Hypothalamus (tissue), 51 donors: ENCODE measurements around the gene CLCNKB.

ENCODE experiments used
- DNase-seq, 51 donors: peaks; one replicate each; lab custom pipeline; 2025; lab: John Stamatoyannopoulos, UW

Gene CLCNKB

DNA sequence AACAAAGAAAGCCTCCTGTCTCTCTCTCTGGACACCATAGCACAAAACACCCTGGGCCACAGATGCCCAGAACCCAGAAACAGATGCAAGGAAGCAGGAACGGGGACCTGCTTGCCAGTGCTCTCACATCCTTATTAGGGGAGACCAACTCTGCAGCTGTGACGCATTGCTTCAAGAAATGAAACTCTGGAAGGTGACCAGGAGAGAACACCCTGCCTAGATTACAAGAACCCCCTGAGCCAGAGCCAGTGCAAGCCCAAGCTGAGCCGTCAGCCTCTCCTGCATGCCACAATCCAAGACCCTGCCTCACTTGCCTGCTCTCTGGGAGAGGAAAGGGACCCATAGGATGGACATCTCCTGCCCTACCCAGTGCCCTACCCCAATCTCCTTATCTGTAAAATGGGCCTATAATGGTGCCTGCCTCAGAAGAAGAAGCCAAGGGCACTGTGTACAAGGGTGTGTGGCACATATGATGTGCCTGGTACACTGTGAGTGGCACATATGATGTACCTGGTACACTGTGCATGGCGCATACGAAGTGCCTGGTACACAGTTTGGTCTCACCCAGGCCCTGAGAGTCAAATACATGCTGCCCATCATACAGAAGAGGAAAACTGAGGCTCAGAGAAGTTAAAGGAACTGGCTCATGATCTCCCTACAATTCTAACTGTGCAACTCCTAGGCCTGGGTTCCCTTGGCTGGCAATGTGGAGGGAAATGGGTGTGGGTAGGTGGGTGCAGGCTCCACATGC is 46.7 kb downstream of the CLCNKB start:
- no peak for DNase-seq

DNA sequence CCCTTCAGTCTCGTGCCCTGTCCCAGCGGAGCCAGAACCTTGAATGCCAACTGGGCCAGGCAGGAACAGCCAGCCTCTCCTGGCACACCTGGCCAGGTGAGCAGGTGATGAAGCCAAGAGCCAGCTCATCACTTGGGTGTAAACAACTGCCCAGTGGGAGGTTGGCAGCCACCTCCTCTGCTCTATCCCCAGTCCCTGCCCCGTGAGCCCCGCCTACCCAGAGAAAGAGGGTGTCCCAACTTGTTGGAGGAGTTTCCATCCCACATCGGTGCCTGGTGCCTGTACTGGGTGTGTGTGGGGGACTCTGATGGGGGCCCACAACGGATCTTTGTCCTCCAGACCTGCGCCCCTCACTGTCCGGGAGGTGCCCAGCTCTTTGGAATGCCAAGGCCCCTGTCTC is 47.7 kb downstream of the CLCNKB start:
- DNase-seq = no peak

DNA sequence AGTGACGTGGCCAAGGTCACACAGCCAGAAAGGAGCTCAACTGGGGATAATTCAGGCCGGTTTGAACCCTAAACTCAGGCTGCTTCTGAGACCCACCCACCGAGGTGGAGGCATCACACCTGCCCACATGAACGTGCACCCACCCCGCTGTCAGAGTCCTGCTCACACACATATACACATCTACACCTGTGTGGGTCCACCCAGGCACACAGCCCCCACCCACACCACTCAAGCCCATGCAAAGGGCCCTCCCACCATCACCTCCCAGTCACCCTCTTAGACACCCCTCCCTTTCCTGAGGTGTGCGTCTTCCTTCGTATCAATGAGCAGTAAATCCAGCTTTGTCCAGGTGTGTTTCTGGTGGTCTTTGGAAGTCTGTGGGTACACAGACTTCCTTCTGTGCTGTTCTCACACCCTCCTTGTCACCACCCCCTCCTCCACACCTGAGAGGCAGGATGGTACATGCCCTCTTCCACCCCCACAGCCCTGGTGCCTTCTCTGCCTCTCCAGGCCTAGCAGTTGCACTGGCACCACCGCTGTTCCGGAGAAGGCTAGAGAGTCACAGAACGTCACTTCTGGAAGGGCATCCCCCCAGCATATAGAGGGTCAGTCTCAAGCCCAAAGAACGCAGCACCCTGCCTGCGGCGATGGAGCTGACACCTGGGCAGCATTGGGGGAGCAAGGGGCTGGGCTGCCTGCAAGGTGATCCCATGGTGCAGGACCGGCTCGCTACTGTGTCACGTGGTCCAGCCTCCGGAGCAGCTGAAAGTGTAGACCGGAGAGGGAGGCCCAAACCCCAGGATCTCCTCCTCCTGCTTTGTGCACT is 48.7 kb downstream of the CLCNKB start:
- no peak for DNase-seq

DNA sequence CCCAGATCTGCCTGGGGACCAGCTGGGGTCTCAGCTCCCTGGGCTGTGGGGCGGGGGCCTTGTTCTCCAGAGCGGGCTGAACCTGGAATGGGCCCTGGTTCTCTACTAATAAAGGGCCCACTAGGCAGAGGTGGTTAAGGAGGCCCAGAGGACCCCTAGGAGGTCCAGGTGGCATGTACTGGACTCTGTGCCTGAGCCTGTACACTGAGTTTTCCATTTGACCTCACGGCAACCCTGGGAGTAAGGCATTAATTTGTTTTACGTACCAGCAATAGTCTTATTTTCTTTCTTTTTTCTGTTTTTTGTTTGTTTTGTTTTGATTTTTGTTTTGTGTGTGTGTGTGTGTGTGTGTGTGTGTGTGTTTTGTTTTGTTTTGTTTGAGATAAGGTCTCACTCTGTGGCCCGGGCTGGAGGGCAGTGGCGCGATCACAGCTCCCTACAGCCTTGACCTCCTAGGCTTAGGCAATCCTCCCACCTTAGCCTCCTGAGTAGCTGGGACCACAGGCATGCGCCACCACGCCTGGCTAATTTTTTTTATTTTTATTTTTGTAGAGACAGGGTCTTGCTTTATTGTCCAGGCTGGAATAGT is 49.4 kb downstream of the CLCNKB start:
- DNase-seq = no peak

DNA sequence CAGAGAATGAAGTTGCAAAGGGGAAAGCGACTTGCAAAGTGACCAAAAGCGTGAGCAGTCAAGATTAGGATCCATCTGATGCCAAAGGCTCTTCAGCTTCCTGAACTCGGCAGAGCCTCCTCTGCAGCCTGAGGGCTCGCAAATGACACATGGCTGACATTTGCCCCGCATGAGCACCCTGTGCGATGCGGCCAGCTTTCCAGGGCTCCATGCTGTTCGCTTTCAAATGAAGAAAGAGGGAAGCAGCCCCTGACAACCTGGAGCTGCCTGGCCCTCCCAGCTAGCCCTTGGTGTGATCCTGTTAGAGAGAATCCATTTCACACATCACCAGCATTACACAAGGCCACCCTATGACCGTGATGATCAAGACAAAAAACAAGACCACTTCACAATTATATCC is 50.0 kb downstream of the CLCNKB start:
- no peak for DNase-seq

DNA sequence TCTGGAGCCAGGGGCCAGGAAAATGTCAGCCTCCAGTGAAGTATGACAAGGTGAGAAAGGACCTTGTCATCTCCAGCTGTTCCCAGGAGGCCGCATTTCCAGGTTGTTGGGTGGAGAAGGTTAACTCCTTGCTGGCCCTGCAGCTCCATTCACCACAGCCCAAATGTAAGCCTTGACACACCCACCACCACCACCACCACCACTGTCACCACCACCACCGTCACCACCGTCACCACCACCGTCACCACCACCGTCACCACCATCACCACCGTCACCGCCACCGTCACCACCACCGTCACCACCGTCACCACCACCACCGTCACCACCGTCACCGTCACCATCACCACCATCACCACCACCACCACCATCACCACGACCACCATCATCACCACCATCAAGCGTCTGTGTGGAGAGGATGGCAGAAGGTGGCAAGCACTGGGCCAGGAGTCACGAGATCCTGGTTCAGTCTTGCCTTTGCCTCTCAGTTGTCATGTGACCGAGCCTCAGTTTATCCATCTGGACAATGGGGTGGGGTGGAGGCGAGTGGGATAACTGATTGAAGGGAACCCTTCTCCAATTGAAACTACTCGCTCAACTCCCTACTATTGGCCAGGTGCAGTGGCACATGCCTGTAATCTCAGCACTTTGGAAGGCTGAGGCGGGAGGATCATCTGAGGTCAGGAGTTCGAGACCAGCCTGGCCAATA is 51.0 kb downstream of the CLCNKB start:
- DNase-seq = no peak

DNA sequence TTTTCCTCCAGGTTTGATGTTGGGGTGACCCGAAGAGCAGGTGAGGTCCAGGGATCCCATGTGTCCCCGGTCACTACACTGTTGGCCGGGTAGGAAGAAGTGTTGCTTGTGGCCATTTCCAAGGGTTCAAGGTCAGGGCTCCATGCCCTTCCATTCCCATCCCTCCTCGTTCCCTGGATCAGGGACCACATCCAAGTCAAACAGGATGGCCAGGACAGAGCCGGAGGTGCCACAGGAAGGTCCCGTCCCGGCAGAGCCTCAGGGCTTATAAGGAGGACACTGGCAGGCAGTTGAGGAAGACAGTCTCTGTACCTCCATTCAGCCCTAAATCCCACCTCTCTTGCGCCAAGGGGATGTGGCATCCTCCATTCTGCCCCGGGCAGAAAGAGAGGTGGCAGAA is 51.9 kb downstream of the CLCNKB start:
- DNase-seq = no peak

DNA sequence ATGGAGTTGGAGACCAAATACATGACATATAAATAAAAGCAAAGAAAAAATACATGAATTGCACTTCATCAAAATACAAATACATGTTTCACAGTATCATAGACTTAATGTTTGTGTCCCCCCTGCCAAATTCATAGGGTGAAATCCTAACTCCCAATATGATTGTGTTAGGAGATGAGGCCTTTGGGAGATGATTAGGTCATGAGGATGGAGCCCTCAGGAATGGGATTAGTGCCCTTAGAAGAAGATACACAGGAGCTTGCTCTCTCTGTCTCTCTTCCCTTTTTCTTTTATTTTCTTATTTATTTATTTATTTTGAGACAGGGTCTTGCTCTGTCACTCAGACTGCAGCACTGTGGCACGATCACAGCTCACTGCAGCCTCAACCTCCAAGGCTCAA is 55.8 kb downstream of the CLCNKB start:
- no peak for DNase-seq

DNA sequence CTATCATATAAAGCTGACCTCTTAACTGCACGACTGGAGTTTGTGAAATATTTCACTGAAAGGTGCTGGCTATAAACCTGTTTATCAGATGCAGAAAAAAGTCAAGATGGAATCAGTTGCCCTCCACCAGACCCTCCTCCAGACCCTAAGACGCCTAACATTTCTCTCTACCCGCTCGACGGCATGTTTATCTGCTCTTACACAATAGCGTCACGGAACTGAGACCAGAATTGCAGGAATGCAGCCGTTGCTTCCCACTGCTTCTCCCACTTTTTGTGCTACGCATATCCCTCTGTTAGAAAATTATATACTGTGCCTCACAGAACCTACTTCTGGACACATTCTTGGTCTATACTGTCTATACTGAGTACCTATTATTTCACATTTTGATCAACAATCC is 58.0 kb downstream of the CLCNKB start:
- no peak for DNase-seq
